HS-27A (cell line): ENCODE data around the gene MFSD6.

Experiments
- DNase-seq: peaks from one replicate; pipeline ENCODE4 v3.0.0-alpha.2; 2012; ENCODE audit warnings: low read depth, missing footprints

Gene MFSD6

DNA sequence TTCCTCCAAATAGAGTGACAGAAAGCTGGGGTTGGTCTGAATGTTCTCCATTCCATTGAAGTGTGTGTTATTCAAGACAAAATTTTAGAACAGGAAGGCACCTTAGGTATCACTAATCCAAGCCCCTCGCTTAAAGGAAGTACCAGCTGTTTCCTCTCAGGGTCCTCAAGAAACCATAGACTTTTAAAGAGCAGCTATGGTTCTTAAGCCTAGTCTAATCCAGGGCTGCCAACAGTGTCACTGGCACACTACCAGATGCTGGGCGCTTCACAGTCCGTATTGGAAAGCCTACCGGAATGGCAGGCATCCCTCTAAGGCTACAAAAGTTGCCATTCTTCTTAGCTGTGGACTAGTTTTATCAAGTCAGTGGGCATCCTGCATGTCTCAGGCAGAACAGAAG is 124.4 kb downstream of the MFSD6 start:
- no peak for DNase-seq

- DNase-seq: no peak
Measured at GRCh38 chr2:190533175-190533967, 125.2 kb downstream of the MFSD6 start.

DNA sequence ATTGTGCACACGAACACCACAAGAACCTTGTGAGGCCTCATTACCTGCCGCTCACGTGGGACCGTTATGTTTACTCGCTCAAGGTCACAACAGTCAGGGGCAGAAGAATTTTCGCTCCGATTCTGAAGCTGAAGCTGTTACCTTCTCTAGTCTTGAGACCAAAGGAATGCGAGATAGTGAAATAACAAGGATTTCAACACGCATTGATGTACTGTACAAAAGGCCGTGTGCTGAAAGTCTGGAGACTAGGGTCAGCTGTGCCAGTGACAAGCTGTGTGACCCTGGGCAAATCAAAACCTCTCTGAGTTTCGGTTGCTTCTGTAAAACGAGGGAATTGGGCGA is 125.8 kb downstream of the MFSD6 start:
- no peak for DNase-seq

DNA sequence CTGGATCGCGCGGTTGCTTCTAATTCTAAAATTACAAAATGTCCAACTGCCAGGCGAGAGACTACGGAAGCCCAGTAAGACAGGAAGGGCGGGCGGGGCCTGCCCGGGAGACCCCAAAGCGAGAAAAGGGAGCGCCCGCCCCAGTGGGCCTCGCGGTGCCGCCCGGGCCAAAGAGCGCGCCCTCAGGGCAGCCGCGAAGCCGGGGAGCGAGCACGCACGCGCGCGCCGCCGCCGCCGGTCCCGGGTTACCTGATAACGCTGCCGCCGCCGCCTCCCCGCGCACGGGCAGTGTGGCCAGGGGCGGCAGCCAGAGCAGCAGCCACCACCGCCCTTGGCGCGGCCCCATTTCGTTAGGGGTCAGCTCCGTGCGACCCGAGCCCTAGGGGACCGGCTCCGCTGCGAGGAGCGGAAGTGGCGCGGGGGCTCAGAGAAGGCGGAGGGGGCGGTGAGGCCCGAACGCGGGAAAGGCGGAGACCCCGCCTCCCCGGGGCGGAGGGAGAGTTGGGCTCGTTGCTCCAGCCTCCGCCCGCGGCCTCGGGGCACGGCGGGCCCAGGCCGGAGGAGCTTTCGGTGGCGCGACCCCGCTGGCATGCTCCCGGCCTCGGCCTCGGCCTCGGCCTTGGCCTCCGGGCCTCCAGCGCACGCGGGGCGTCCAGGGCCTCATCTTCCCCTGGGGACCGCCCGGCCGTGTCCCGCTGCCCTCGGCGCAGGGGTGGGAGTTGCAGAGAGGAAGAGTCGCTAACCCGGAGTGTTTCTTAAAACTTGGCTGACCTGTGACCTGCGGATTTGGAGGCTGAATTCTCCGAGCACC is 126.4 kb downstream of the MFSD6 start, which contains the start of gene NEMP2:
NEMP2 (minus strand) TSS at position 413 of the 811 bp plus-strand sequence; CDS start at position 346, 67 bp downstream.
- no peak for DNase-seq

- no peak for DNase-seq
Measured at GRCh38 chr2:190535121-190535439, 126.9 kb downstream of the MFSD6 start.

- DNase-seq: no peak
Measured at GRCh38 chr2:190535586-190535985, 127.4 kb downstream of the MFSD6 start.

DNA sequence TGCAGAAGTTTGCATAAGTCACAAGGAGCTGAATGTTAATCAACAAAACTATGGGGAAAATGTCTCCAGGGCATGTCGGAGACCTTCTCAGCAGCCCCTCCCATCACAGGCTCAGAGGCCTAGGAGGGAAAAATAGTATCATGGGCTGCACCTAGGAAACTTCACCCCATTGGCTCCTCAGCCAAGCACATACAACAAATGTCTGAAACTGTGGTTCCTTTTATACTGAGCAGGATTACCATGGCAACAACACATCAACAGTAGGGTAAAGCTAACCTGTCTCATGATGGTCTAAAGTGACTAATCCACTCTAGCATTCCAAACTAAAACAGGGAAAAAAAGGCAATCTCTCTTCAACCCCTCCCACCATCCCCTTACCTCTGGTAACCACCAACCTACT is 129.6 kb downstream of the MFSD6 start:
- DNase-seq: no peak

DNA sequence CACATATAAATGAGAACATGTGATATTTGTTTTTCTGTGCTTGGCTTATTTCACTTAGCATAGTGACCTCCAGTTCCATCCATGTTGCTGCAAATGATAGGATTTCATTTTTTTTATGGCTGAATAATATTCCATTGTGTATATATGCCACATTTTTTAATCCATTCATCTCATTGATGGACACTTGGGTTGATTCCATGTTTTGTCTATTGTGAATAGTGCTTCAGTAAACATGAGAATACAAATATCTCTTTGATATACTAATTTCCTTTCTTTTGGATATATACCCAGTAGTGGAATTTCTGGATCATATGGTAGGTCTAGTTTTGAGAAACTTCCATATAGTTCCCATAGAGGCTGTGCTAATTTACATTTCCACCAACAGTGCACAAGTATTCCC is 130.0 kb downstream of the MFSD6 start:
- no peak for DNase-seq

DNA sequence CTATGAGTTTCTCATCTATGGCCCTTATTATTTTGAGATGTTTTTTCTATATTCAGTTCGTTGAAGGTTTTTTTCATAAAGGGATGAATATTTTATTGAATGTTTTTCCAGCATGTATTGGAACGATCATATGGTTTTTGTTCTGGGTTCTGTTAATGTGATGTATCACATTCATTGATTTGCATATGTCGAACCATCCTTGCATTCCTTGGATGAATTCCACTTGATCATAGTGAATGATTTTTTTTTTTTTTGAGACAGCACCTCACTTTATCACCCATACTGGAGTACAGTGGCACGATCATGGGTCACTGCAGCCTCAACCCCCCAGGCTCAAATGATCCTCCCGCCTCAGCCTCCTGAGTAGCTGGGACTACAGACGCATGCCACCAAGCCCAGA is 131.9 kb downstream of the MFSD6 start:
- DNase-seq: no peak

DNA sequence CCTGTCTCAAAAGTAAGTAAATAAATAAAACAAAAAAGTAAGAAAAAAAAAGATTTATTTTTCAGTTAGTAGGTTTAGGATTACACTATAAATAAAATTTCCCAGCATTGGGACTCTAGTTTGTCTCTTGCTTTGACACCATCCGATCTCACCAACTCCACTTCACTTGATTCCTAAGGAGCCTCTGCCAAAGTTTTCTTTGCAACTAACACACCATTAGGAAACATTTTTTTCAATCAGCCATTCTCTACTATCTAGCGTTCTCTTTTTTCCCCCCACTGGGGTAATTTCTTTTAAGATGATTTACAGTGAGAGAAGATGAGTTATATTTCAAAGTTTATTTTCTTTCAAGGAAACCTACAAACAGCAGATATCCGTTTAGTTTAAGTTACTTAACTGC is 136.9 kb downstream of the MFSD6 start:
- no peak for DNase-seq

DNA sequence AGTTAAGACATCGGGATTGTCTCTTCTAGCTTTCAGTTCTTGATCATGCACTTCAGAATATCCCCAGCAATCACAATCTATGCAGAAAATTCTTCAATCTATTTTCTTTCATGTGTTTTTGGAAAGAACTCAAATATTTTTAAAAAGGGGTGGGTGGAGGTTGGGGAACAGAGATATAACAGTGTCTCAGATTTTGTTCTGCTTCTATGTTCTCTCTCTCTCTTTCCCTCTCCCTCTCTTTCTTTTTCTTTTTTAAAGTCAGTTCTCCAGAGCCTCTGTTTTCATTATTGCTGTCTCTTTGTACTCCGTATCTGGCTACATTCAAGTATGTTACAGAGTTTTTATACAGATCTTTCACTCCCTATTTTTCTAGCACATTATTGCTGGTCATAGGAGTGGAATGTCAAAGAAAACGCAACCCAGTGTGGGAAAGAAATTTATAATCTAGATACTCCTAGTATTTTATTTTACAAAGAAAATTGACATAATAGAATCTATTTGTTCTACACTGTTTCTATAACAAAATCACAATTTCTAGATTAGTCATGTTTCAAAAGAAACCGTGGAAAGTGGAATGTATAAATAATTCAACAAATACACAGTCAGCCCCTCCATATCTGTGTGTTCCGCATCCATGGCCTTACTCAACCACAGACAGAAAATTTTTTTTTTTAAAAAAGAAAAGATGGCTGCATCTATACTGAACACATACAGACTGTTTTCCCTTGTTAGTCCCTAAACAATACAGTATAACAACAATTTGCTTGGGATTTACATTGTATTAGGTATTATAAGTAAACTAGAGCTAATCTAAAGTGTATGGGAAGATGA is 137.6 kb downstream of the MFSD6 start:
- DNase-seq: no peak

GRCh38 chr2:190546734-190547133 is 138.6 kb downstream of the MFSD6 start:
- no peak for DNase-seq

DNA sequence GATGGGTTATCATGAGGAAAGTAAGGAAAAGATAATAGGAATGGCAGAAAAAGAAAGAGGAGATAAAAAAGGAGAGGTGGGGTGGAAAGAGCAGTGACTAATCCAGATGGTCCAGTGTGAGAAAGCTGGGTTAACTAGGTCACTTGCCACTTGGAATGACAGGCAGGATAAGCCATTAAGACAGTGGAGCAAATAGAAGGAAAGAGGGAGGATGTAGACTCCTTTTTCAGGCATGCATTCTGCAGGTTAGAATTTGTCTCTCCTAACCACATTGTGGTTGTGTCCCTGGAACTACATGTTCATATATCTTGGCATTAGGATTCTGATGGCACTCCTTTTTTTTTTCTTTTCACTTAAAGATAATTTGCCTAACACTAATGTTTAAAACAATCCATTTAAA is 139.7 kb downstream of the MFSD6 start:
- DNase-seq: no peak

DNA sequence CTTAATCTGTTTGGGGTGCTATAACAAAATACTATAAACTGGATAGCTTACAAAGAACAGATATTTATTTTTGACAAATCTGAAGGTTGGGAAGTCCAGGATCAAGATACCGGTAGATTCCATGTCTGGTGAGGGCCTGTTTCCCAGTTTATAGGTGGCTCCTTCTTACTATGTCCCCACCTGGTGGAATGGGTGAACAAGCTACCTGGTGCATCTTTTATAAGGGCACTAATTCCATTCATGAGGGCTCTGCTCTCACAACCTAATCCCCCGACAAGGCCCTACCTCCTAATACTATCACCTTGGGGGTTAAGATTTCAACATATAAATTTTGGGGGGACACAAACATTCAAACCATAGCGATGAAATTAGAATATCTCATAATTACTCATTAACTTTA is 142.0 kb downstream of the MFSD6 start:
- DNase-seq: no peak
